Thymus (tissue), 11 donors: ENCODE results near the gene DMD. TPM values are rescaled to one million over a fixed set of nuclear protein-coding genes. Genes with fewer than 3 reads are reported as not detected.

Experiments
- DNase-seq, 9 donors: peaks; one replicate each; pipeline ENCODE4 v3.0.0-alpha.2; 2013; ENCODE audit warnings: low spot score in 9 of 9, low read depth in 6 of 9, missing footprints in 1 of 9
- H3K27ac ChIP-seq, 2 donors: one replicate each; pipeline ENCODE4 v1.5.1; 2013; ENCODE audit warnings: control low read depth in 1 of 2, low read depth in 1 of 2, low read length in 1 of 2, mild to moderate bottlenecking in 1 of 2, moderate library complexity in 1 of 2
- H3K27me3 ChIP-seq, 2 donors: one replicate each; pipeline ENCODE4 v1.5.1; 2013; ENCODE audit warnings: low read length in 1 of 2; ENCODE audit not compliant: control insufficient read depth in 2 of 2, insufficient read depth in 1 of 2
- H3K36me3 ChIP-seq, 2 donors: one replicate each; pipeline ENCODE4 v1.5.1; 2013; ENCODE audit warnings: low read length in 1 of 2, mild to moderate bottlenecking in 1 of 2, moderate library complexity in 1 of 2; ENCODE audit not compliant: control insufficient read depth in 2 of 2, insufficient read depth in 2 of 2
- H3K4me1 ChIP-seq, 2 donors: one replicate each; pipeline ENCODE4 v1.5.1; 2013; ENCODE audit warnings: low read length in 2 of 2; ENCODE audit not compliant: control insufficient read depth in 2 of 2, insufficient read depth in 2 of 2
- H3K4me3 ChIP-seq, 2 donors: one replicate each; pipeline ENCODE4 v1.5.1; 2013; ENCODE audit warnings: low read length in 2 of 2, control low read depth in 1 of 2, mild to moderate bottlenecking in 1 of 2
- H3K9me3 ChIP-seq, 2 donors: one replicate each; pipeline ENCODE4 v1.5.1; 2013; ENCODE audit warnings: low read length in 1 of 2, mild to moderate bottlenecking in 1 of 2; ENCODE audit not compliant: control insufficient read depth in 2 of 2, insufficient read depth in 1 of 2
- WGBS: extraction: QIAGEN DNeasy Blood & Tissue Kit; methylation state at CpG from one replicate; pipeline ENCODE4 v1.1.7; 2013; 5-methylcytosine and 5-hydroxymethylcytosine counted together
- polyA plus RNA-seq: library from polyadenylated mRNA; stranded (reverse); fragments of 200-250 nt; gene quantifications from one replicate; pipeline ENCODE4 v1.2.3, GENCODE V29; 2013
- total RNA-seq: library from RNA; stranded (reverse); fragments of 120-200 nt; gene quantifications from one replicate; pipeline ENCODE4 v1.2.4, GENCODE V29; 2013
- donor health status: healthy.

Gene DMD
- total and polyA plus RNA-seq, 2 donors = 4.7 to 5.7 TPM

DNA sequence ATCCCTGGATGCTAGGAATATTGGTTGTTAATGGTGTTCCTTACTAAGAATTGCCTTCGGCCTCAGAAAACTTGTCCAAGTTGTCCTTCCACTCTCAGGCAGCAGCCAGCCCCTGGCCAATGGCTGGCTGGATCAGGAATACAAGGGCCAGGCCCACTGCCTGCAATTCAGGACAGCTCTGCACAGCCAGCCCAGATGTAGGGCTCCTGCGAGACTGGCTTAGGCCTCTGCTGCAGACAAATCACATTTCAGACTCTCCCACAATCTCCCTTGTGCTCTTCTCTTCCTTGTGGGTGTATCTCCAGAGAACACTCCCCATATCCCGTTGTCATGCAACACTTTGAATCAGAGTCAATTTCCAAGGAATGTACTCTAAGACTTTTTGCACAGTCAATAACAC lies 1391.9 kb downstream of the DMD start:
- no peaks in the 10 kb centered on the region for H3K9me3 ChIP-seq
- no peaks in the 10 kb centered on the region for H3K4me1 ChIP-seq
- 92% methylated on average over 3 of the region's 3 CpGs for WGBS
- DNase-seq = no peak
- H3K27me3 ChIP-seq = no peaks in the 10 kb centered on the region
- no peak overlapping the region for H3K27ac ChIP-seq
- no peaks in the 10 kb centered on the region for H3K36me3 ChIP-seq
- H3K4me3 ChIP-seq = no peak overlapping the region

DNA sequence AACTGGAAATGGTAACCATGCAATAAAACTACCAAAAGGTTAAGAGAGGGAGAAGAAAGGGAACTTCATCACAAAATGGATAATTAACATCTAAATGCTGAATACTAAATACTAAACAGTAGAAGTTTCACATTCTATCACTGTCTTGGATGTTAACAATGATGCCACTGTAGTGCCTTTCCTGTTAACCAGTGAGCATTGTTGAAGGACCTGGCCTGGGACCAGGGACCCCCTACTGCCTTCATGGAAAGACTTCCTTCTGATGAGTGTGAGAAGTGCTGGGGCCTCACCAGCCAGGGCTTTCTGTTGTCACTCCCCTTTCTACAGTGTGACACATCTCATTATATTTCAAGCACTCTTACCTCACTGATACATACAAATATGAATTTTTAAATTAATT lies 1400.2 kb downstream of the DMD start:
- no peak overlapping the region for H3K4me3 ChIP-seq
- H3K27ac ChIP-seq = no peak overlapping the region
- no peaks in the 10 kb centered on the region for H3K36me3 ChIP-seq
- no peaks in the 10 kb centered on the region for H3K4me1 ChIP-seq
- no peaks in the 10 kb centered on the region for H3K9me3 ChIP-seq
- DNase-seq = no peak
- H3K27me3 ChIP-seq = no peaks in the 10 kb centered on the region

DNA sequence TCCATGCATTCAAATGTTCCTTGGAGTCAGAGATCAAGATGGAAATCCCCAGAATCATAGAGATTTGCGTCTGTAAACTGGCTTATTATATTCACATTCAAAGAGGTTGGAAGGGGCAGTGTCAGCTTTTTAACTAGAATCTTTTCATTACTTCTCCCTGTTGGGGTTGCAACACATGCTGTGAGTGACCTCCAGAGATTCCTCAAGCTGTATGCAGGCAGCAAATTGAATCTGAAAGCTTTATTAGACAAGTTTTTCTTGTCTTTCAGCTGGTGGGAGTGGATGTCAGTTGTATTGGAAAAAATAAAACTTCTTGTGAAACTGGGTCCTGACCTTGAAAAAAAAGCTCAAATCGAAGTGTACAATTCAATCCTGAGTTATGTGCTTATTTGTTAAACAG lies 1403.0 kb downstream of the DMD start:
- Histone ChIP-seq H3K9me3 (no peaks in the 10 kb centered on the region), H3K36me3 (no peaks in the 10 kb centered on the region), H3K4me1 (no peaks in the 10 kb centered on the region), H3K27ac (no peak overlapping the region), H3K4me3 (no peak overlapping the region), H3K27me3 (no peaks in the 10 kb centered on the region)
- DNase-seq = no peak
- WGBS = 91% methylated on average over 2 of the region's 2 CpGs

DNA sequence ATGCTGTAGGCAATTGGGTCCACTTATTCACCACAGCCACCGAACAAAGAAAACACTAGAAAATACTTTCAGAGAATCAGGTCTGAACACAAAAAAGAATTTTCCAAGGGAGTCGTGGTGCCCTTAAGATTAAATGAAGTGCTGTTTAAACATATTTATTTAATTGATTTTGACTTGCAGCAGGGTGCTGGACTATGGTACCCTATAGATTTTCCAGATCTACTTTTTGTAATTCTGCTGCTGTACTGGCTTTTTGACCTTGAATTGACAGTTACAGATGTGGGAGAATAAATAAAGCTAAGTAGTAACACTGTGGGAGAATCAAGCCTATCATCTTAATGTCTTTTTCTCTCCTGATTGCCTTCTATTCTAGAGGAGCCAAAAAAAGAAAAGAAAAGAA lies 1404.2 kb downstream of the DMD start:
- no peak for DNase-seq

DNA sequence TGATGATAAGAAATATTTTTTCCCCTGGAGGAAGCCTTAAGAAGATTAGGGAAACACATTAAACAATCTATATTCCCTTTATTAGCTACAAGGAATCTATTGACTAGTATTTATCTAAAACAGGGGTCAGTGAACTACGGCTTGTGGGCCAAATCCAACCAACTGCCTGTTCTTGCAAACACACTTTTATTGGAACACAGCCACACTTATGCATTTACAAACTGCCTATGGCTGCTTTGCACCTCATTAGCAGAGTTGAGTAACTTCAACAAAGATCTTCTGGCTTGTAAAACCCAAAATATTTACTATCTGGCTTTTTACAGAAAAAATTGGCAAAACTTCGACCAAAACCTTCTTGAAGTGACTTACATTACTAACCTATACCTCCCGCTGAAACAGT lies 1405.6 kb downstream of the DMD start:
- WGBS = 87% methylated on average over 3 of the region's 3 CpGs
- H3K9me3 ChIP-seq = no peaks in the 10 kb centered on the region
- H3K4me1 ChIP-seq = no peaks in the 10 kb centered on the region
- no peak for DNase-seq
- no peak overlapping the region for H3K27ac ChIP-seq
- H3K27me3 ChIP-seq = no peaks in the 10 kb centered on the region
- H3K36me3 ChIP-seq = no peaks in the 10 kb centered on the region
- H3K4me3 ChIP-seq = no peak overlapping the region

More for the DNA sequence above, 1404.2 kb downstream of the DMD start:
- H3K27ac ChIP-seq = no peak overlapping the region
- H3K36me3 ChIP-seq = no peaks in the 10 kb centered on the region
- WGBS = 88% methylated on average over 2 of the region's 2 CpGs
- no peaks in the 10 kb centered on the region for H3K27me3 ChIP-seq
- H3K4me3 ChIP-seq = no peak overlapping the region
- no peaks in the 10 kb centered on the region for H3K4me1 ChIP-seq
- no peaks in the 10 kb centered on the region for H3K9me3 ChIP-seq

DNA sequence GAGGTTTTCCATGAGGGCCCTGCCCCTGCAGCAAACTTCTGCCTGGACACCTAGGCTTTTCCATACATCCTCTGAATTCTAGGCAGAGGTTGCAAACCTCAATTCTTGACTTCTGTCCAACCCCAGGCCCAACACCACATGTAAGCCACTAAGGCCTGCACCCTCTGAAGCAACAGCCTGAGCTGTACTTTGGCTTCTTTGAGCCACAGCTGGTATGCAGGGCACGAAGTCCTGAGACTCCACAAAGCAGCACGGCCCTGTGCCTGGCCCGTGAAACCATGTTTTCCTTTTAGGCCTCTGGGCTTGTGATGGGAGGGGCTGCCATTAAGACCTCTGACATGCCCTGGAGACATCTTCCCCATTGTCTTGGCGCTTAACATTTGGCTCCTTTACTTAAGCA lies 1411.1 kb downstream of the DMD start:
- no peaks in the 10 kb centered on the region for H3K36me3 ChIP-seq
- H3K4me1 ChIP-seq = no peaks in the 10 kb centered on the region
- no peaks in the 10 kb centered on the region for H3K9me3 ChIP-seq
- WGBS = 77% methylated on average over 4 of the region's 4 CpGs
- no peak overlapping the region for H3K4me3 ChIP-seq
- no peak for DNase-seq
- H3K27me3 ChIP-seq = no peaks in the 10 kb centered on the region
- H3K27ac ChIP-seq = no peak overlapping the region

DNA sequence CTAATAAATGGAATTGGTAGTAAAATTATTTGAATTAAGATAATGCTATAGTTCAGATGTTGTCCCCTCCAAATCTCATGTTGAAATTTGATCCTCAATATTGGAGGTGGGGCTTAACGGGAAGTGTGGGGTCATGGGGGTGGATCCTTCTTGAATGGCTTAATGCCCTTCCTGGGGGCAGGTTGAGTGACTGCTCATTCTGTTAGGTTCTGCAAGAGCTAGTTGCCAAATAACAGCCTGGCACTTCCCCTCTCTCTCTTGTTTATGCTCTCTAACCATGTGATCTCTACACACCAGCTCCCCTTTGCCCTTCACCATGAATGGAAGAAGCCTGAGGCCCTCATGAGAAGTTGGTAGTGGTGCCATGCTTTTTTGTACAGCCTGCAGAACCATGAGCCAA lies 1414.7 kb downstream of the DMD start:
- no peak overlapping the region for H3K27ac ChIP-seq
- H3K27me3 ChIP-seq = no peaks in the 10 kb centered on the region
- H3K36me3 ChIP-seq = no peaks in the 10 kb centered on the region
- no peaks in the 10 kb centered on the region for H3K4me1 ChIP-seq
- DNase-seq = no peak
- 97% methylated on average over 1 of the region's 1 CpG for WGBS
- H3K9me3 ChIP-seq = no peaks in the 10 kb centered on the region
- H3K4me3 ChIP-seq = no peak overlapping the region

DNA sequence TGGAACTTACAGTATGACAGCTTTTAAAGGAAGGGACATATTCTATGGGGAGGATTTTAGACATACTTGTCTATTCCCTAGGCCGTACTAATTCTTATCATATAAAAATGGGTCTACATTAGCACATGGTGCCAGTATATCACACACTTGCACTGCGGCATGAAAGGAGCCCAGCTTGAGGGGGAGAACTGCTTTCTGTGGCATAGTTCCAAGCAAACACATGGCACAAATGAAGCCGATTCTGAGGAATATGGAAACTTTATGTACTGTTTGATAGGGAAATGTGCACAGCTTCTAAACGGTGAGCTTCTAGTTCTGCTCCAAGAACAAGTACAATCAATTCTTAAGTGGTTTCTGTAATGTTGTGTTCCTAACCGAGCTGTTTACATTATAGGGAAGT lies 1463.9 kb downstream of the DMD start:
- DNase-seq = no peak

DNA sequence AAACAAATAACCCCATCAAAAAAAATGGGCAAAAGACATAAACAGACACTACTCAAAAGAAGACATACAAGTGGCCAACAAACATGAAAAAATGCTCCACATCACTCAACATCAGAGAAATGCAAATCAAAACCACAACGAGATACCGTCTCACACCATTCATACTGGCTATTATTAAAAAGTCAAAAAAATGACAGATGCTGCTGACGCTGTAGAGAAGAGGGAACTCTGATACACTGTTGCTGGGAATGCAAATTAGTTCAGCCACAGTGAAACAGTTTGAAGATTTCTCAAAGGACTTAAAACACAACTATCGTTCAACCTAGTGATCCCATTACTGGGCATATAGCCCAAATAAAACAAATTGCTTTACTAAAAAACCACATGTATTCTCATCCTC lies 1468.3 kb downstream of the DMD start:
- H3K27ac ChIP-seq = no peak overlapping the region
- DNase-seq = no peak
- H3K9me3 ChIP-seq = no peaks in the 10 kb centered on the region
- WGBS = 95% methylated on average over 4 of the region's 4 CpGs
- H3K27me3 ChIP-seq = no peaks in the 10 kb centered on the region
- no peaks in the 10 kb centered on the region for H3K36me3 ChIP-seq
- H3K4me1 ChIP-seq = no peaks in the 10 kb centered on the region
- H3K4me3 ChIP-seq = no peak overlapping the region

More for the DNA sequence above, 1463.9 kb downstream of the DMD start:
- Histone ChIP-seq H3K4me3 (no peak overlapping the region), H3K9me3 (no peaks in the 10 kb centered on the region), H3K4me1 (no peaks in the 10 kb centered on the region), H3K36me3 (no peaks in the 10 kb centered on the region), H3K27me3 (no peaks in the 10 kb centered on the region), H3K27ac (no peak overlapping the region)
- WGBS = 90% methylated on average over 5 of the region's 5 CpGs

DNA sequence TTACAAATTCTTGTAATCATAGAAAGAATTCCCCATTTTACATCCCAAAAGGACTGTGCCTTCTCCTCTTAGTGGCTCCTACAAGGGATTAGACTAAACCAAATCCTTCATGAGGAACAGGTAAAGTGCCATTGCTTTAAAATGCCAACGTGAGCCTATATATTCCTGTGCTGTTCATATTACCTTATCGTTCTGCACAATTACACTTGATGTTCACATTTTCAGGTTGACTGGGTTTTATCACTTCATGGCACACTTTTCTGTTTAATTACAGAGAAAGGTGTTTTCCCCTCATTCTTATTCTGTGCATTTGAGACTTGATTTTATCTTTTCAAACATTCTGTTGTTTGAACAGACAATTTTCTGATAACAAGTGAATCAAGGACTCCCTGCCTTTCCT lies 1493.9 kb downstream of the DMD start:
- Histone ChIP-seq H3K9me3 (no peaks in the 10 kb centered on the region), H3K4me3 (no peak overlapping the region), H3K36me3 (no peaks in the 10 kb centered on the region), H3K27ac (no peak overlapping the region), H3K27me3 (no peaks in the 10 kb centered on the region), H3K4me1 (no peaks in the 10 kb centered on the region)
- 85% methylated on average over 2 of the region's 2 CpGs for WGBS
- DNase-seq = no peak
